Uterus (tissue), 2 donors: ENCODE results near the gene CAPN11.

Source experiments
- CTCF ChIP-seq, 4 experiments: fragments of 200-600 bp in 2 of 4; fragments of 450-650 bp in 2 of 4; sonication (generic) in 2 of 4; IDR thresholded peaks; one replicate each; pipeline ENCODE4 v1.5.1; 2016 to 2019; ENCODE audit warnings: antibody characterized with exemption in 4 of 4, mild to moderate bottlenecking in 2 of 4, moderate library complexity in 1 of 4
- POLR2A ChIP-seq, 2 donors: fragments of 450-650 bp; IDR thresholded peaks; one replicate each; pipeline ENCODE4 v1.6.1; 2016; ENCODE audit warnings: antibody characterized with exemption in 2 of 2, mild to moderate bottlenecking in 1 of 2, moderate library complexity in 1 of 2

- no peak for TF ChIP-seq CTCF (IDR thresholded peaks at IDR 0.05)
- no peak for TF ChIP-seq POLR2A (IDR thresholded peaks at IDR 0.05)
Observed at GRCh38 chr6:44119704-44120262, 38.8 kb upstream of the CAPN11 start.
